H1 (cell line): Measurements from ENCODE around the gene CREB1. TPM values are rescaled to one million over a fixed set of nuclear protein-coding genes. Genes with fewer than 3 reads are reported as not detected.

Experiments
- CTCF ChIA-PET: fragments of 300-600 bp; sonication (Branson Sonifier 250); formaldehyde crosslinking; loops from one replicate; lab custom pipeline; 2021; ENCODE audit not compliant: partially characterized antibody; lab: Charles Lee
- POLR2A ChIA-PET: fragments of 300-600 bp; sonication (Branson Sonifier 250); formaldehyde crosslinking; loops from one replicate; lab custom pipeline; 2021; ENCODE audit warnings: inconsistent platforms; ENCODE audit not compliant: partially characterized antibody; lab: Charles Lee
- DNase-seq, 2 experiments: peaks; one replicate each; pipeline versions ENCODE4 v3.0.0 to v3.0.0-alpha.2; 2010 to 2022; ENCODE audit warnings: low spot score in 2 of 2, low read depth in 1 of 2, mixed read lengths in 1 of 2
- FAIRE-seq: peaks from 2 replicates; lab custom pipeline; 2011; peaks lifted over from hg19 to GRCh38; lab: Jason Lieb, UNC
- H2AFZ ChIP-seq: 2 replicates; pipeline ENCODE4 v1.8.1; 2012; ENCODE audit warnings: low read length, inconsistent platforms
- H2AK5ac ChIP-seq: 2 replicates; pipeline ENCODE4 v1.6.1; 2013; ENCODE audit warnings: low read depth, low read length
- H2BK120ac ChIP-seq: replicated peaks from 2 replicates; pipeline ENCODE3; 2013; ENCODE audit warnings: low read depth, low read length, inconsistent platforms
- H2BK12ac ChIP-seq: 2 replicates; pipeline ENCODE4 v1.6.1; 2013; ENCODE audit warnings: low read depth, low read length
- H2BK15ac ChIP-seq: 2 replicates; pipeline ENCODE4 v1.6.1; 2013; ENCODE audit warnings: low read length
- H2BK20ac ChIP-seq: 2 replicates; pipeline ENCODE4 v1.6.1; 2013; ENCODE audit warnings: low read length
- H2BK5ac ChIP-seq: 2 replicates; pipeline ENCODE4 v1.6.1; 2013; ENCODE audit warnings: low read depth, low read length
- H3K14ac ChIP-seq: 2 replicates; pipeline ENCODE4 v1.6.1; 2013; ENCODE audit warnings: inconsistent platforms; ENCODE audit not compliant: insufficient read length
- H3K18ac ChIP-seq: 2 replicates; pipeline ENCODE4 v1.6.1; 2013; ENCODE audit warnings: low read length; ENCODE audit errors: extremely low read depth
- H3K23ac ChIP-seq: 2 replicates; pipeline ENCODE4 v1.6.1; 2013; ENCODE audit warnings: inconsistent platforms; ENCODE audit not compliant: insufficient read length
- H3K23me2 ChIP-seq: 2 replicates; pipeline ENCODE4 v1.6.1; 2013; ENCODE audit warnings: low read depth, low read length
- H3K27ac ChIP-seq: 2 replicates; pipeline ENCODE4 v1.6.1; 2011; ENCODE audit warnings: low read depth, low read length, inconsistent platforms
- H3K27me3 ChIP-seq, 4 experiments: replicated peaks in 1 of 4; 1 replicate in 1 of 4; 2 replicates in 3 of 4; pipeline versions ENCODE4 v1.6.1 to v1.8.1; 2011 to 2013; ENCODE audit warnings: low read length in 3 of 4, mild to moderate bottlenecking in 3 of 4, inconsistent platforms in 2 of 4, mixed read lengths in 2 of 4, moderate library complexity in 1 of 4; ENCODE audit not compliant: control insufficient read depth in 3 of 4, insufficient read depth in 3 of 4; ENCODE audit errors: extremely low read depth in 1 of 4
- H3K36me3 ChIP-seq, 4 experiments: 2 replicates each; pipeline versions ENCODE4 v1.6.1 to v1.8.1; 2011 to 2013; ENCODE audit warnings: mild to moderate bottlenecking in 4 of 4, low read length in 3 of 4, moderate library complexity in 2 of 4, control low read depth in 1 of 4, inconsistent platforms in 1 of 4; ENCODE audit not compliant: insufficient read depth in 4 of 4, control insufficient read depth in 2 of 4
- H3K4ac ChIP-seq: replicated peaks from 2 replicates; pipeline ENCODE3; 2013; ENCODE audit warnings: low read length, low read depth, mixed read lengths, inconsistent platforms; ENCODE audit not compliant: insufficient read length
- H3K4me1 ChIP-seq, 4 experiments: replicated peaks in 1 of 4; 1 replicate in 1 of 4; 2 replicates in 3 of 4; pipeline versions ENCODE4 v1.6.1 to v1.8.1; 2011 to 2013; ENCODE audit warnings: low read length in 3 of 4, inconsistent platforms in 2 of 4, mixed read lengths in 1 of 4; ENCODE audit not compliant: insufficient read depth in 4 of 4, control insufficient read depth in 3 of 4
- H3K4me2 ChIP-seq, 2 experiments: 2 replicates each; pipeline versions ENCODE4 v1.6.1 to v1.8.1; 2011 to 2013; ENCODE audit warnings: low read depth in 2 of 2, low read length in 2 of 2, control low read depth in 1 of 2, inconsistent platforms in 1 of 2, mild to moderate bottlenecking in 1 of 2; ENCODE audit not compliant: insufficient read depth in 1 of 2
- H3K4me3 ChIP-seq, 4 experiments: fragments of 200-600, 300-600 bp in 1 of 4; sonication (generic), shearing (Covaris generic), sonication (Bioruptor Twin) in 1 of 4; 2 replicates each; pipeline versions ENCODE4 v1.5.1 to v1.8.1; 2011 to 2016; ENCODE audit warnings: low read length in 4 of 4, low read depth in 3 of 4, control low read depth in 2 of 4, inconsistent platforms in 2 of 4, mild to moderate bottlenecking in 2 of 4, mixed read lengths in 1 of 4, moderate library complexity in 1 of 4; ENCODE audit not compliant: insufficient read depth in 2 of 4; ENCODE audit errors: extremely low read depth in 1 of 4
- H3K56ac ChIP-seq: replicated peaks from 2 replicates; pipeline ENCODE3; 2013; ENCODE audit warnings: low read depth, mild to moderate bottlenecking, mixed read lengths, low read length, inconsistent platforms; ENCODE audit not compliant: insufficient read length
- H3K79me1 ChIP-seq: 2 replicates; pipeline ENCODE4 v1.6.1; 2013; ENCODE audit warnings: low read depth, low read length, control low read depth
- H3K79me2 ChIP-seq, 2 experiments: 2 replicates each; pipeline versions ENCODE4 v1.6.1 to v1.8.1; 2012 to 2013; ENCODE audit warnings: low read length in 2 of 2, mild to moderate bottlenecking in 2 of 2, inconsistent platforms in 1 of 2; ENCODE audit not compliant: insufficient read depth in 2 of 2, control insufficient read depth in 1 of 2
- H3K9ac ChIP-seq, 4 experiments: replicated peaks in 1 of 4; 1 replicate in 1 of 4; 2 replicates in 3 of 4; pipeline versions ENCODE4 v1.6.1 to v1.8.1; 2011 to 2013; ENCODE audit warnings: low read depth in 3 of 4, low read length in 3 of 4, control low read depth in 2 of 4, mild to moderate bottlenecking in 2 of 4, moderate library complexity in 2 of 4, inconsistent platforms in 1 of 4; ENCODE audit errors: extremely low read depth in 1 of 4
- H3K9me3 ChIP-seq, 2 experiments: 2 replicates each; pipeline versions ENCODE4 v1.6.1 to v1.8.1; 2012 to 2013; ENCODE audit warnings: mild to moderate bottlenecking in 2 of 2, moderate library complexity in 2 of 2, control low read depth in 1 of 2, inconsistent platforms in 1 of 2, low read depth in 1 of 2, low read length in 1 of 2, mixed read lengths in 1 of 2; ENCODE audit not compliant: insufficient read depth in 2 of 2
- H4K20me1 ChIP-seq, 2 experiments: replicated peaks in 1 of 2; 2 replicates each; pipeline versions ENCODE3 to v1.8.1; 2011 to 2013; ENCODE audit warnings: inconsistent platforms in 2 of 2, low read length in 2 of 2, mild to moderate bottlenecking in 1 of 2; ENCODE audit not compliant: insufficient read depth in 2 of 2, control insufficient read depth in 1 of 2
- H4K5ac ChIP-seq: 2 replicates; pipeline ENCODE4 v1.6.1; 2013; ENCODE audit warnings: low read length, low read depth, mixed read lengths, inconsistent platforms; ENCODE audit not compliant: insufficient read length
- H4K8ac ChIP-seq: 2 replicates; pipeline ENCODE4 v1.8.0; 2013; ENCODE audit warnings: mild to moderate bottlenecking, moderate library complexity, low read length, inconsistent platforms; ENCODE audit not compliant: insufficient read depth; ENCODE audit errors: extremely low read depth
- H4K91ac ChIP-seq: replicated peaks from 2 replicates; pipeline ENCODE3; 2013; ENCODE audit warnings: low read length, mixed read lengths, inconsistent platforms; ENCODE audit not compliant: insufficient read length
- BRCA1 ChIP-seq: IDR thresholded peaks from 2 replicates; pipeline ENCODE4 v1.6.1; 2012; ENCODE audit warnings: low read depth, low read length, improper control_type of control experiment
- CBX5 ChIP-seq: fragments of 300-800, 300-1000 bp; sonication (generic); IDR thresholded peaks from 2 replicates; pipeline ENCODE4 v1.7.1; 2016; ENCODE audit warnings: antibody characterized with exemption, low read length, low read depth
- CEBPB ChIP-seq: IDR thresholded peaks from 2 replicates; pipeline ENCODE4 v1.6.1; 2012; ENCODE audit warnings: low read depth, low read length
- CHD1 ChIP-seq: IDR thresholded peaks from 2 replicates; pipeline ENCODE4 v1.6.1; 2012; ENCODE audit warnings: low read depth, low read length, improper control_type of control experiment
- EP300 ChIP-seq, 2 experiments: IDR thresholded peaks; 1 replicate in 1 of 2; 2 replicates in 1 of 2; pipeline ENCODE4 v1.6.1; 2011 to 2012; ENCODE audit warnings: low read depth in 2 of 2, low read length in 2 of 2, mild to moderate bottlenecking in 2 of 2, borderline replicate concordance in 1 of 2, inconsistent platforms in 1 of 2, moderate library complexity in 1 of 2
- GABPA ChIP-seq: IDR thresholded peaks from 2 replicates; pipeline ENCODE4 v1.6.1; 2011; ENCODE audit warnings: mild to moderate bottlenecking, low read length, moderate library complexity, borderline replicate concordance; ENCODE audit not compliant: insufficient read depth
- HDAC2 ChIP-seq, 2 experiments: fragments of 300-600 bp in 1 of 2; sonication (generic) in 1 of 2; IDR thresholded peaks; 2 replicates each; pipeline ENCODE4 v1.6.1; 2011 to 2012; ENCODE audit warnings: low read depth in 2 of 2, low read length in 2 of 2, mild to moderate bottlenecking in 2 of 2, moderate library complexity in 2 of 2, borderline replicate concordance in 1 of 2, inconsistent platforms in 1 of 2
- KDM4A ChIP-seq: IDR thresholded peaks from one replicate; pipeline ENCODE4 v1.7.1; 2012; ENCODE audit warnings: low read depth, mild to moderate bottlenecking, moderate library complexity, low read length, inconsistent platforms; ENCODE audit not compliant: severe bottlenecking
- KDM5A ChIP-seq: fragments of 200-600 bp; IDR thresholded peaks from 2 replicates; pipeline ENCODE4 v1.7.1; 2012; ENCODE audit warnings: mild to moderate bottlenecking, low read length, inconsistent platforms, mixed read lengths
- RFX5 ChIP-seq: IDR thresholded peaks from 2 replicates; pipeline ENCODE4 v1.6.1; 2011; ENCODE audit warnings: low read depth, low read length, improper control_type of control experiment, borderline replicate concordance
- SIRT6 ChIP-seq: IDR thresholded peaks from one replicate; pipeline ENCODE4 v1.7.1; 2012; ENCODE audit warnings: low read length, inconsistent platforms
- SIX5 ChIP-seq: IDR thresholded peaks from 2 replicates; pipeline ENCODE4 v1.6.1; 2011; ENCODE audit warnings: mild to moderate bottlenecking, low read depth, low read length
- SP2 ChIP-seq: IDR thresholded peaks from 2 replicates; pipeline ENCODE4 v1.6.1; 2012; ENCODE audit warnings: mild to moderate bottlenecking, low read length, inconsistent platforms
- YY1 ChIP-seq: IDR thresholded peaks from 2 replicates; pipeline ENCODE4 v1.6.1; 2011; ENCODE audit warnings: low read depth, mild to moderate bottlenecking, low read length
- WGBS, 2 experiments: shearing (Covaris generic) in 1 of 2; methylation state at CpG; one replicate each; pipeline versions ENCODE4 v1.1.6 to v1.1.7; 2013 to 2015; ENCODE audit warnings: low lambda C conversion rate in 2 of 2, mixed read lengths in 2 of 2, inconsistent platforms in 1 of 2, low coverage in 1 of 2, missing lambda C conversion rate in 1 of 2; ENCODE audit not compliant: insufficient replicate concordance in 2 of 2, insufficient coverage in 1 of 2, insufficient read length in 1 of 2; ENCODE audit errors: extremely low coverage in 1 of 2, missing lambda C conversion rate in 1 of 2; 5-methylcytosine and 5-hydroxymethylcytosine counted together
- polyA plus RNA-seq, 7 experiments: library from polyadenylated mRNA; depleted of rRNA in 3 of 7; stranded (reverse) in 5 of 7; unstranded in 2 of 7; fragments of >200 nt in 5 of 7; fragments of 200-250 nt in 2 of 7; gene quantifications; 1 replicate in 5 of 7; 2 replicates in 1 of 7; 4 replicates in 1 of 7; pipeline versions ENCODE4 v1.2.1 to v1.2.3, GENCODE V29; 2011 to 2013; ENCODE audit warnings: missing spikeins in 2 of 7, mixed read lengths in 2 of 7
- total RNA-seq: library from RNA; stranded (reverse); fragmentation: NEBNext Ultra II Directional; extraction: Animal tissue kit (Norgen Biotek cat#: 25700); gene quantifications from 2 replicates; pipeline ENCODE4 v1.2.1, GENCODE V29; 2021

CREB1 gene
- total and polyA plus RNA-seq, 2 of the 8 experiments (the other 6 are each of a cell fraction or from before 2014, with no cell fraction given), result 46.3 to 99.0 TPM

DNA sequence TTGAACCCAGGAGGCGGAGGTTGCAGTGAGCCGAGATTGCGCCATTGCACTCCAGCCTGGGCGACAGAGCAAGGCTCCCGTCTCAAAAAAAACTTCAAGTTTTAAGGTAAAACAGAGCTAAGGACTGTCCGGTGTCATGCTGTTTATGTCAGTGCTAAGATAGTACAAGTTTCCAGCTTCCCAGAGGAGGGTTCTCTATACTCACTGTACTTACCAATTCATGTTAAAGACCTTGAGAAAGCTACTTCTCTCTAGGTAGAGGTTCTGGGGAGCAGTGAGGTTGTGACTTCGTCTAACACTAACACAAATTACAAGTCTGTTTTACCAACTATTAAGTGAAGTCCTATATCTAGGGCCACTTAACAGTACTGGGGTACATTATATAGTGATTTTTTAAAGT, 76.6 kb downstream of the CREB1 start:
- Histone ChIP-seq H3K56ac (no peak overlapping the region), H3K9me3 (no peaks in the 10 kb centered on the region), H2BK5ac (no peak overlapping the region), H2BK120ac (no peak overlapping the region), H3K4me2 (no peak overlapping the region), H3K79me1 (no peaks in the 10 kb centered on the region), H3K4ac (no peak overlapping the region), H4K20me1 (no peaks in the 10 kb centered on the region), H3K36me3 (peaks cover 0 to 10% (median 4%) of the 10 kb centered on the region in 4 experiments; a peak in 3 of 8 replicates), H2BK12ac (no peak overlapping the region), H2AFZ (no peak overlapping the region), H4K8ac (no peak overlapping the region), H4K5ac (no peak overlapping the region), H2BK20ac (no peak overlapping the region), H3K4me1 (no peaks in the 10 kb centered on the region), H3K27me3 (no peaks in the 10 kb centered on the region), H3K18ac (no peak overlapping the region), H3K14ac (no peak overlapping the region), H3K4me3 (no peak overlapping the region), H3K27ac (no peak overlapping the region), H3K79me2 (no peaks in the 10 kb centered on the region), H2AK5ac (no peak overlapping the region), H2BK15ac (no peak overlapping the region), H3K23ac (no peak overlapping the region), H3K9ac (no peak overlapping the region), H4K91ac (no peak overlapping the region), H3K23me2 (no peaks in the 10 kb centered on the region; the same call in 1 of the 2 replicates)
- ChIA-PET CTCF (no interaction called here), POLR2A (interaction anchor here (1.1 to 1.7 kb wide), 4 partner anchors 10 to 106 kb away, joined by 3 to 7 read pairs (median 4); no protein-coding TSS in a partner anchor)
- no peak for DNase-seq
- FAIRE-seq, result no peak
- WGBS, 2 experiments, result 85% methylated on average over 7 of the region's 7 CpGs; no CpG with 5 or more reads in 1 of the 2 experiments
- no peak for TF ChIP-seq CEBPB
- TF ChIP-seq YY1, result no peak
- TF ChIP-seq SIX5, result no peak
- TF ChIP-seq EP300 (IDR thresholded peaks at IDR 0.05; ENCODE audit: borderline replicate concordance in 1 of 2, low read depth in 2 of 2, low read length in 2 of 2), result no peak
- TF ChIP-seq RFX5, result no peak
- TF ChIP-seq CHD1, result no peak
- no peak for TF ChIP-seq SP2
- TF ChIP-seq KDM5A, result no peak
- TF ChIP-seq CBX5, result no peak
- no peak for TF ChIP-seq KDM4A
- TF ChIP-seq SIRT6, result no peak
- no peak for TF ChIP-seq GABPA
- TF ChIP-seq HDAC2 (IDR thresholded peaks at IDR 0.05; ENCODE audit: borderline replicate concordance in 1 of 2, low read depth in 2 of 2, low read length in 2 of 2), result no peak
- TF ChIP-seq BRCA1, result no peak
